SH-SY5Y (cell line): ENCODE measurements around the gene ZCCHC12.

Source experiments
- GATA2 ChIP-seq: IDR thresholded peaks from 2 replicates; pipeline ENCODE4 v1.6.1; 2011; ENCODE audit warnings: mild to moderate bottlenecking, low read depth, low read length
- GATA3 ChIP-seq: IDR thresholded peaks from 2 replicates; pipeline ENCODE4 v1.6.1; 2011; ENCODE audit warnings: low read depth, mild to moderate bottlenecking, low read length, moderate library complexity

DNA sequence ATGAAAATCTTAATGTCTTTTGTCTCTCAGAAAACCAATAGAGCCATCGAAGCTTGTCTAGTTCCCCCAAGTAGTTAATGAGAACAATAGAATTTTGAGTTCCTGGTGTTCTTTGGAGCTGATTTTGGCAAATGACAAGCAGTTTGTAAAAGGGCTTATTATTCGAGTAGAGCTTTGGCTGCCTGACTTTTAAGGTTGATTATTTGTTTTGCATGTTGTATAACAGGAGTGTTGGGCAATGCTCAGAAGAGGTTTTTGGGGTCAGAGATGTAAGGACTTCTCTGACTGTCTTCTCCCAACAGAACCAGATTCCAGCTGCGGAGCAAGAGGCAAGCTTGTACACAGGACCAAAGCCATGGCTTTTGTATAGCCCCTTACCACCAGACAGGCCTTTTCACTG, 30.0 kb downstream of the ZCCHC12 start:
- TF ChIP-seq GATA2 (no peak), GATA3 (no peak)
